DOHH2 (cell line): ENCODE measurements around the gene HMGN4.

Experiments used
- H3F3A ChIP-seq: fragments of 200-600 bp; sonication (generic), shearing (Covaris generic); 2 replicates; pipeline ENCODE4 v1.6.0; 2016; ENCODE audit warnings: antibody characterized with exemption, mild to moderate bottlenecking; ENCODE audit not compliant: control insufficient read depth, insufficient read depth
- H3K27ac ChIP-seq: fragments of 200-600 bp; sonication (generic); 2 replicates; pipeline ENCODE4 v1.5.1; 2014; ENCODE audit warnings: low read depth, mild to moderate bottlenecking, low read length, moderate library complexity
- H3K27me3 ChIP-seq: fragments of 200-600 bp; sonication (generic); 2 replicates; pipeline ENCODE4 v1.6.1; 2014; ENCODE audit warnings: mild to moderate bottlenecking, low read length, mixed read lengths; ENCODE audit not compliant: control insufficient read depth
- H3K36me3 ChIP-seq: fragments of 200-600 bp; sonication (generic); 2 replicates; pipeline ENCODE4 v1.6.1; 2014; ENCODE audit warnings: mild to moderate bottlenecking, low read length, moderate library complexity, mixed read lengths; ENCODE audit not compliant: control insufficient read depth
- H3K4me1 ChIP-seq: fragments of 200-600 bp; sonication (generic); 2 replicates; pipeline ENCODE4 v1.6.1; 2014; ENCODE audit warnings: mild to moderate bottlenecking, low read length, mixed read lengths; ENCODE audit not compliant: control insufficient read depth
- H3K4me2 ChIP-seq: fragments of 200-600 bp; sonication (generic); 2 replicates; pipeline ENCODE4 v1.6.0; 2014; ENCODE audit warnings: mild to moderate bottlenecking, low read length, moderate library complexity
- H3K4me3 ChIP-seq: fragments of 200-600 bp; sonication (generic); 2 replicates; pipeline ENCODE4 v1.5.1; 2014; ENCODE audit warnings: mild to moderate bottlenecking, low read length, mixed read lengths
- H3K79me2 ChIP-seq: fragments of 200-600 bp; sonication (generic); 2 replicates; pipeline ENCODE4 v1.6.1; 2014; ENCODE audit warnings: mild to moderate bottlenecking, low read length, mixed read lengths; ENCODE audit not compliant: control insufficient read depth
- H3K9me2 ChIP-seq: fragments of 200-600 bp; sonication (generic); replicated peaks from 2 replicates; pipeline ENCODE4 v1.6.1; 2014; ENCODE audit warnings: mild to moderate bottlenecking, low read length, mixed read lengths; ENCODE audit not compliant: control insufficient read depth
- H3K9me3 ChIP-seq: fragments of 200-600 bp; sonication (generic); 2 replicates; pipeline ENCODE4 v1.6.1; 2014; ENCODE audit warnings: antibody characterized with exemption, low read length, mixed read lengths; ENCODE audit not compliant: control insufficient read depth, insufficient read depth
- H4K20me1 ChIP-seq: fragments of 200-600 bp; sonication (generic); 2 replicates; pipeline ENCODE4 v1.6.0; 2014; ENCODE audit warnings: low read depth, mild to moderate bottlenecking, antibody characterized with exemption, low read length, moderate library complexity; ENCODE audit not compliant: control insufficient read depth, insufficient read depth
- EZH2phosphoT487 ChIP-seq: fragments of 200-600 bp; sonication (generic); IDR thresholded peaks from 2 replicates; pipeline ENCODE4 v1.6.1; 2017; ENCODE audit warnings: borderline replicate concordance, mild to moderate bottlenecking, antibody characterized with exemption, low read length, moderate library complexity, mixed read lengths
- TF ChIP-seq, protein P1 (sequence below): fragments of 200-600 bp; sonication (generic); IDR thresholded peaks from one replicate; pipeline ENCODE4 v1.5.1; 2014; ENCODE audit warnings: antibody characterized with exemption, mild to moderate bottlenecking, low read depth, low read length; ENCODE audit not compliant: poor library complexity, severe bottlenecking

The HMGN4 gene

DNA sequence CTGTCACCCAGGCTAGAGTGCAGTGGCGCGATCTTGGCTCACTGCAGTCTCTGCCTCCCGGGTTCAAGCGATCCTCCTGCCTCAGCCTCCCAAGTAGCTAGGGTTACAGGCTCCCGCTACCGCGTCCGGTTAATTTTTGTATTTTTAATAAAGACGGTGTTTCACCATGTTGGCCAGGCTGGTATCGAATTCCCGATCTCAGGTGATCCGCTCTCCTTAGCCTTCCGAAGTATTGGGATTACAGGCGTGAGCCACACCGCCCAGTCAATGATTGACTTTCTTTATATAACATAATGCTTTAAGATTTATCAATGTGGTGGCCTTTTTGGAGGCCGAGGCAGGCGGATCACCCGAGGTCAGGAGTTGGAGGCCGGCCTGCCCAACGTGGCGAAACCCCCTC lies 50.8 kb downstream of the HMGN4 start:
- no peak overlapping the region for H3K4me3 ChIP-seq

DNA sequence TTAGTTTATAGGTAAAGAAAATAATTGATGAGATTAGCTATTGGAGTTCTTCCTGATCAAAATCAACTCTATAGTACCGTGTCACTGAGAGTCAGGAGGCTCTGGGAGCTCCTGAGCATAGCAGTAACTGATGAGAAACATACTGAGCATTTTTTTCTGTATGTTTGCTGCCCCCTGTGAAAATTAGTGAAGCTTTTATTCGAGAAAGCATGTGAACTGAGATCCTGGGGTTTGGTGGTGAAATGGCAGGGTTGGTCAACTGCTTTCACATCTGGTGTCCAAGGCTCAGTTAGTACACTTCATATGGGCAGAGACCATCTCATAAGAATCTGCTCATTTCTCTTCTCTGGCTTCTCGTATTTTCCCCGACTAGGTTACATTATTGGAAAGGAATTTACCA lies 54.5 kb downstream of the HMGN4 start:
- Histone ChIP-seq H3K36me3 (peaks cover 7% of the 10 kb centered on the region), H3K9me2 (no peaks in the 10 kb centered on the region), H3K4me2 (no peak overlapping the region), H3K9me3 (no peaks in the 10 kb centered on the region), H4K20me1 (peaks cover 3% of the 10 kb centered on the region; the same call in 1 of the 2 replicates), H3K4me3 (no peak overlapping the region), H3K4me1 (peaks cover 16% of the 10 kb centered on the region), H3K79me2 (peaks cover 10% of the 10 kb centered on the region), H3K27ac (no peak overlapping the region), H3K27me3 (no peaks in the 10 kb centered on the region), H3F3A (peaks cover 7% of the 10 kb centered on the region)
- TF ChIP-seq, protein P1, sequence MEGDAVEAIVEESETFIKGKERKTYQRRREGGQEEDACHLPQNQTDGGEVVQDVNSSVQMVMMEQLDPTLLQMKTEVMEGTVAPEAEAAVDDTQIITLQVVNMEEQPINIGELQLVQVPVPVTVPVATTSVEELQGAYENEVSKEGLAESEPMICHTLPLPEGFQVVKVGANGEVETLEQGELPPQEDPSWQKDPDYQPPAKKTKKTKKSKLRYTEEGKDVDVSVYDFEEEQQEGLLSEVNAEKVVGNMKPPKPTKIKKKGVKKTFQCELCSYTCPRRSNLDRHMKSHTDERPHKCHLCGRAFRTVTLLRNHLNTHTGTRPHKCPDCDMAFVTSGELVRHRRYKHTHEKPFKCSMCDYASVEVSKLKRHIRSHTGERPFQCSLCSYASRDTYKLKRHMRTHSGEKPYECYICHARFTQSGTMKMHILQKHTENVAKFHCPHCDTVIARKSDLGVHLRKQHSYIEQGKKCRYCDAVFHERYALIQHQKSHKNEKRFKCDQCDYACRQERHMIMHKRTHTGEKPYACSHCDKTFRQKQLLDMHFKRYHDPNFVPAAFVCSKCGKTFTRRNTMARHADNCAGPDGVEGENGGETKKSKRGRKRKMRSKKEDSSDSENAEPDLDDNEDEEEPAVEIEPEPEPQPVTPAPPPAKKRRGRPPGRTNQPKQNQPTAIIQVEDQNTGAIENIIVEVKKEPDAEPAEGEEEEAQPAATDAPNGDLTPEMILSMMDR: no peak
- TF ChIP-seq EZH2phosphoT487: no peak

More for the DNA sequence above, 50.8 kb downstream of the HMGN4 start:
- no peaks in the 10 kb centered on the region for H3K9me2 ChIP-seq
- no peaks in the 10 kb centered on the region; the same call in 1 of the 2 replicates for H3F3A ChIP-seq
- H3K4me2 ChIP-seq: no peak overlapping the region
- no peaks in the 10 kb centered on the region for H3K36me3 ChIP-seq
- H3K9me3 ChIP-seq: no peaks in the 10 kb centered on the region
- no peaks in the 10 kb centered on the region for H3K79me2 ChIP-seq
- no peak overlapping the region for H3K27ac ChIP-seq
- peaks cover 8% of the 10 kb centered on the region; the same call in 1 of the 2 replicates for H3K27me3 ChIP-seq
- H4K20me1 ChIP-seq: no peaks in the 10 kb centered on the region
- H3K4me1 ChIP-seq: peaks cover 8% of the 10 kb centered on the region; the same call in 1 of the 2 replicates
- no peak for TF ChIP-seq EZH2phosphoT487

DNA sequence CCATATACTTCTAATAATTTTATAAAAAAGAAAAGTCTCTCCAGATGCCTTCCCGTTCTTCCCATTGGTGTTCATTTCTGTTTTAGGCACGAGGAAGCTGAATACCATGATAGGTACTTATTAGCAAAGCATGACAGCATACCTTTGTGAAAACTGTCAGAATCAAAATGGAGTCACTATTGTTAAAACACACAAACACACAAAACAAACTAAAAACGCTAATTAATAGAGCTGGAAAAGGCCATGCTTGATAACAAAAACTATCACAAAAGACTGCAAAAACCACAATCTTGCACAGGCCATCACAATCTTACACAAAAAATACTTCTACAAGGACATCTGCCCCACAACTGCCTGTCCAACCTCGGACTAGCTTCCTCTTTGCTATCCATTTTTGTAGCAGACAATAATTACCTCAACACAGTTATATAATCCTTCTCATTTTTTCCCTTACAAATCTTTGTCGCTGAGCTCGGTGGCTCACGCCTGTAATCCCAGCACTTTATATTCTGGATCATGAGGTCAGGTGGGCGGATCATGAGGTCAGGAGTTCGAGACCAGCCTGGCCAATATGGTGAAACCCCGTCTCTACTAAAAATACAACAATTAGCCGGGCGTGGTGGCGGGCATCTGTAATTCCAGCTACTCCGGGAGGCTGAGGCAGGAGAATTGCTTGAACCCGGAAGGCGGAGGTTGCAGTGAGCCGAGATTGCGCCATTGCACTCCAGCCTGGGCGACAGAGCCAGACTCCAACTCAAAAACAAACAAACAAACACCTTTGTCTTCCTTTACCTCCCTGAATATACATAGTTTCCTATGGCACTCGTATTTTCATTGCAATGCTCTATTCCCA lies 55.3 kb downstream of the HMGN4 start:
- Histone ChIP-seq H3K36me3 (peaks cover 14% of the 10 kb centered on the region), H4K20me1 (peaks cover 4% of the 10 kb centered on the region; the same call in 1 of the 2 replicates), H3K4me3 (no peak overlapping the region), H3K9me3 (no peaks in the 10 kb centered on the region), H3K79me2 (peaks cover 18% of the 10 kb centered on the region), H3F3A (peaks cover 7% of the 10 kb centered on the region), H3K27ac (no peak overlapping the region), H3K4me1 (peaks cover 25% of the 10 kb centered on the region), H3K27me3 (no peaks in the 10 kb centered on the region), H3K4me2 (no peak overlapping the region), H3K9me2 (no peaks in the 10 kb centered on the region)
- TF ChIP-seq EZH2phosphoT487: no peak
- TF ChIP-seq, protein P1: no peak

DNA sequence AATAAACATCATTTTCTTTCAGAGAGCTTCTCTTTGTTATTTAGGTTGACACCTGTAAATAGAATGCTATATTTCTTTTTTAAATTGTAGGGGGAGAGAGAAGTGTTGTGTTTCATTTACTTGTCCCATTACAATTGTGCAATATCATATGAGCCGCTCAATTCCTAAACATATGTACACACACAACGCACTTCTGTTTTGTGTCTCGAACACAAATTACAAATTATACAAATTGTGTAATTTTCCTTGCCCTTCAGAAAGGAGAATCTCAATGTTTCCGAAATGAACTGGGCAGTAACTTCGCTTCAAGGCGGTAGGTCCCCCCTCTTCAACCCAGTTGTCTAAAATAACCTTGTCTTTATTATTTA lies 55.9 kb downstream of the HMGN4 start:
- H3K27ac ChIP-seq: no peak overlapping the region
- H3K9me2 ChIP-seq: no peaks in the 10 kb centered on the region
- no peaks in the 10 kb centered on the region for H3K27me3 ChIP-seq
- peaks cover 22% of the 10 kb centered on the region for H3K79me2 ChIP-seq
- no peak overlapping the region for H3K4me2 ChIP-seq
- peaks cover 20% of the 10 kb centered on the region for H3K36me3 ChIP-seq
- peaks cover 26% of the 10 kb centered on the region for H3K4me1 ChIP-seq
- H3K9me3 ChIP-seq: no peaks in the 10 kb centered on the region
- TF ChIP-seq, protein P1: no peak
- TF ChIP-seq EZH2phosphoT487: no peak
- H3F3A ChIP-seq: peaks cover 7% of the 10 kb centered on the region
- H4K20me1 ChIP-seq: peaks cover 4% of the 10 kb centered on the region; the same call in 1 of the 2 replicates
- no peak overlapping the region for H3K4me3 ChIP-seq
